GM19238 (cell line): ENCODE measurements around the gene CCDC43.
A peak's percentile ranks its signal among the peaks of the same experiment; 100 is the strongest.
"Not testable (repeated sequence)": the region's sequence is repeated elsewhere in the genome, so short reads cannot be mapped to it uniquely, and the experiment has no call there.

Source experiments
- DNase-seq: peaks from one replicate; pipeline ENCODE4 v3.0.0; 2011; ENCODE audit warnings: low spot score; ENCODE audit not compliant: insufficient read length

CCDC43 gene

GRCh38 chr17:44672479-44673093, 17.0 kb downstream of the CCDC43 start:
- no peak for DNase-seq

- DNase-seq: no peak
Measured at GRCh38 chr17:44666006-44666405, 23.6 kb downstream of the CCDC43 start.

GRCh38 chr17:44664867-44665266, 24.7 kb downstream of the CCDC43 start:
- DNase-seq: no peak

GRCh38 chr17:44663095-44663494, 26.5 kb downstream of the CCDC43 start:
- no peak for DNase-seq

GRCh38 chr17:44661835-44662234, 27.7 kb downstream of the CCDC43 start:
- DNase-seq: no peak

GRCh38 chr17:44655983-44656710, 33.4 kb downstream of the CCDC43 start, which contains the start of gene MEIOC:
MEIOC (plus strand) TSS chr17:44656468; CDS start chr17:44656614, 146 bp downstream.
- DNase-seq: no peak

- no peak for DNase-seq
Measured at GRCh38 chr17:44653954-44654353, 35.6 kb downstream of the CCDC43 start.

GRCh38 chr17:44653384-44653783, 36.2 kb downstream of the CCDC43 start:
- DNase-seq: no peak

GRCh38 chr17:44652727-44653126, 36.8 kb downstream of the CCDC43 start:
- DNase-seq: no peak

GRCh38 chr17:44651228-44651627, 38.3 kb downstream of the CCDC43 start:
- DNase-seq: no peak

GRCh38 chr17:44648963-44649362, 40.6 kb downstream of the CCDC43 start:
- no peak for DNase-seq

GRCh38 chr17:44647736-44648135, 41.8 kb downstream of the CCDC43 start:
- no peak for DNase-seq

GRCh38 chr17:44646280-44646679, 43.3 kb downstream of the CCDC43 start:
- no peak for DNase-seq

- DNase-seq: no peak
Measured at GRCh38 chr17:44645341-44645740, 44.2 kb downstream of the CCDC43 start.

- DNase-seq: no peak
Measured at GRCh38 chr17:44642834-44643233, 46.7 kb downstream of the CCDC43 start.

- no peak for DNase-seq
Measured at GRCh38 chr17:44637066-44637465, 52.5 kb downstream of the CCDC43 start.

GRCh38 chr17:44636562-44636961, 53.0 kb downstream of the CCDC43 start:
- no peak for DNase-seq

- not testable (repeated sequence) for DNase-seq
Measured at GRCh38 chr17:44634401-44634800, 55.2 kb downstream of the CCDC43 start.

- no peak for DNase-seq
Measured at GRCh38 chr17:44633998-44634397, 55.6 kb downstream of the CCDC43 start.

GRCh38 chr17:44630703-44631102, 58.9 kb downstream of the CCDC43 start:
- DNase-seq: no peak

GRCh38 chr17:44629314-44629713, 60.3 kb downstream of the CCDC43 start:
- DNase-seq: no peak

GRCh38 chr17:44628243-44629188, 61.1 kb downstream of the CCDC43 start:
- DNase-seq: peak; percentile 32
